Fibroblast of mammary gland (primary cell): ENCODE data around the gene DPF3.

ENCODE experiments used
- DNase-seq: peaks from one replicate; pipeline ENCODE4 v3.0.0-alpha.2; 2010; ENCODE audit warnings: low read depth
- H3K4me3 ChIP-seq: 2 replicates; pipeline ENCODE4 v1.5.1; 2011; ENCODE audit warnings: low read depth, mild to moderate bottlenecking, low read length, moderate library complexity; ENCODE audit not compliant: control insufficient read depth
- TF ChIP-seq, protein P1 (sequence below): conservative IDR thresholded peaks from 2 replicates; pipeline ENCODE4 v1.5.1; 2011; ENCODE audit warnings: low read depth, low read length, inconsistent platforms; ENCODE audit not compliant: control insufficient read depth, insufficient read depth

The DPF3 gene

DNA sequence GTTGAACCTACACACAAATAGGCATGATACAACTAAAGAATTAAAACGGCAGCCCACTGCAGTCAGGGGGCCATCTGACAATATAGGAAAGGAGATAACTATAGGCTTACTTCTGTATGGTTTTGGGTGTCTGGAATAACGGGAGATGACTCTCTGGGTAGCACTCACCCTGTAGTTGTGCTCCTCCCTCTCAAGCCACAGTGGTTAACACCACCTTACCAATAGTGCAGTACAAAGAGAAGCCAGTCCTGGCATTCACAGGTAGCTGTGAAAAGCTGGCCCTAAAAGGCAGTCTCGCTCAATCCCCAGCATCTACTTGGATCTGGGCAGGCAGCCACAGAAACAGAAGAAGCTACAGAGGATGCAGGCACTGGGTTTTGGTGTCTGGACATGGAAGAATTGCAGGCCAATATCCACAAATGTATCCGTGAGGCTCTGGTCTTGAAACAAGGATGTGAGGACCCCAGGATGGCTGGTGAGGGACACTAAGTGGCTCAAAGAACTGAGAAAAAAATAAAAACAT, 93.0 kb downstream of the DPF3 start:
- DNase-seq: no peak

DNA sequence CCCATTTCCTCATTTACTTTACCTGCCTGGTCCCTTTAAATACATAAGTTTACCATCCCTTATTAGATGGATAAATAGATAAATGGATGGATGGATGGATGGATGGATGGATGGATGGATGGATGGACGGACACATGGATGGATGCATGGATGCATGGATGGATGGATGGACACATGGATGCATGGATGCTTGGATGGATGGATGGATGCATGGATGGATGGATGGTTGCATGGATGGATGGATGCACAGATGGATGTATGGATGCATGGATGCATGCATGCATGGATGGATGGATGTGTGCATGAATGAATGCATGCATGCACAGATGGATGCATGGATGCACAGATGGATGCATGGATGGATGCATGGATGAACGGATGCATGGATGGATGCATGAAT, 93.6 kb downstream of the DPF3 start:
- TF ChIP-seq, protein P1, sequence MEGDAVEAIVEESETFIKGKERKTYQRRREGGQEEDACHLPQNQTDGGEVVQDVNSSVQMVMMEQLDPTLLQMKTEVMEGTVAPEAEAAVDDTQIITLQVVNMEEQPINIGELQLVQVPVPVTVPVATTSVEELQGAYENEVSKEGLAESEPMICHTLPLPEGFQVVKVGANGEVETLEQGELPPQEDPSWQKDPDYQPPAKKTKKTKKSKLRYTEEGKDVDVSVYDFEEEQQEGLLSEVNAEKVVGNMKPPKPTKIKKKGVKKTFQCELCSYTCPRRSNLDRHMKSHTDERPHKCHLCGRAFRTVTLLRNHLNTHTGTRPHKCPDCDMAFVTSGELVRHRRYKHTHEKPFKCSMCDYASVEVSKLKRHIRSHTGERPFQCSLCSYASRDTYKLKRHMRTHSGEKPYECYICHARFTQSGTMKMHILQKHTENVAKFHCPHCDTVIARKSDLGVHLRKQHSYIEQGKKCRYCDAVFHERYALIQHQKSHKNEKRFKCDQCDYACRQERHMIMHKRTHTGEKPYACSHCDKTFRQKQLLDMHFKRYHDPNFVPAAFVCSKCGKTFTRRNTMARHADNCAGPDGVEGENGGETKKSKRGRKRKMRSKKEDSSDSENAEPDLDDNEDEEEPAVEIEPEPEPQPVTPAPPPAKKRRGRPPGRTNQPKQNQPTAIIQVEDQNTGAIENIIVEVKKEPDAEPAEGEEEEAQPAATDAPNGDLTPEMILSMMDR: no peak
- no peak overlapping the region for H3K4me3 ChIP-seq
- no peak for DNase-seq

More for the DNA sequence above, 93.0 kb downstream of the DPF3 start:
- no peak overlapping the region for H3K4me3 ChIP-seq
- TF ChIP-seq, protein P1: no peak

DNA sequence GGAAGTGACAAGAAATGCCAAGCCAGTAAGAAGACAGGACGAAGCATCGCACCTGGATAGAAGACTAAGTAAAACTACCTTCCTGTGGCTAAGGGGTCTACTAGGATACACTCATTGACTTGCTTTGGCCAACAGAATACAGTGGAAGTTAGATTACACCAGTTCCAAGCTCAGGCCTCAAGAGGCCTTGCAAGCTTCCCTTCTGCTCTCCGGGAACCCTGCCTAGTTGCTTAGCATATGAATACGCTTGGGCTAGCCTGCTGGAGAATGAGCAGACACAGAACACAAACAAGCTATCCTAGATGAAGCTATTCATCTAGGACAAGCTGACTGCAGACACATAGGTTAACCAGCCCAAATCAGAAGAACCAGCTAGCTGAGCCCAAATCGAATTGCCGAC, 97.0 kb downstream of the DPF3 start:
- no peak overlapping the region for H3K4me3 ChIP-seq
- DNase-seq: no peak
- TF ChIP-seq, protein P1: no peak

DNA sequence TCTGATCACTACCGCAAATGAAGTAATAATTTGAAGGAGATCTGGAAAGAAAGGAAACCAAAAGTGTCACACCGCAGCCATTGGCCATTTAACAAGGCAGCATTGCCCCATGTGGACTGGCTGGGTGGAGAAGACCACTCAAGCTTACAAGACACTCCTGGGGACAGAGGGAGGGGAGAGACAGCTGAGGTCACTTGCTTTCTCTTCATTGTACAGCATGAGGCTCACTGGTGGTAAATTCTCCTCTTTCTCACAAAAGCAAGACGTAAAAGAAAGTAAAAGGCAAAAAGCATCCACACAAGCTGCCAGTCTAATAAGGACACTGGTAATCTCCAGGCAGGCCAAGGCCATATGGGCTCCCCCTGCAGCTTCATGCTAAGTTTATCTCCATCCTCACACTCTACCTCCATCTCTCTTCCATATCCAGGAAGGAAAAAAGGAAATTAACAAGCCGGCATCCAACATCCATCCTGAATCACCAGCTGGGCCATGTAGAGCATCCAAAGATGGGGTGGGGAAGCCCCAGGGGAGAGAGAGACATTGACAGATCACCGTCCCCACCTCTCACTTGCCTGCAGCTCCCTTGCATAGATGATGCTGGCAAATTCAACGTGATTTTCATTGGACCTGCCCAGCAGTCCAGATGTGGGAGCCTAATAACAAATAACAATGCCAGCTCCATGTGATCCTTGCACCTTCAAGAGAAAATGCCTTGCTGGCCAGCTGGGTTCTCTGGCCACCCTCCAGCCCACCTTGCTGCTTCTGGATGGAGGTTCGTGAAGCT, 100.6 kb downstream of the DPF3 start:
- no peak for DNase-seq
- no peak overlapping the region for H3K4me3 ChIP-seq
- TF ChIP-seq, protein P1: no peak

DNA sequence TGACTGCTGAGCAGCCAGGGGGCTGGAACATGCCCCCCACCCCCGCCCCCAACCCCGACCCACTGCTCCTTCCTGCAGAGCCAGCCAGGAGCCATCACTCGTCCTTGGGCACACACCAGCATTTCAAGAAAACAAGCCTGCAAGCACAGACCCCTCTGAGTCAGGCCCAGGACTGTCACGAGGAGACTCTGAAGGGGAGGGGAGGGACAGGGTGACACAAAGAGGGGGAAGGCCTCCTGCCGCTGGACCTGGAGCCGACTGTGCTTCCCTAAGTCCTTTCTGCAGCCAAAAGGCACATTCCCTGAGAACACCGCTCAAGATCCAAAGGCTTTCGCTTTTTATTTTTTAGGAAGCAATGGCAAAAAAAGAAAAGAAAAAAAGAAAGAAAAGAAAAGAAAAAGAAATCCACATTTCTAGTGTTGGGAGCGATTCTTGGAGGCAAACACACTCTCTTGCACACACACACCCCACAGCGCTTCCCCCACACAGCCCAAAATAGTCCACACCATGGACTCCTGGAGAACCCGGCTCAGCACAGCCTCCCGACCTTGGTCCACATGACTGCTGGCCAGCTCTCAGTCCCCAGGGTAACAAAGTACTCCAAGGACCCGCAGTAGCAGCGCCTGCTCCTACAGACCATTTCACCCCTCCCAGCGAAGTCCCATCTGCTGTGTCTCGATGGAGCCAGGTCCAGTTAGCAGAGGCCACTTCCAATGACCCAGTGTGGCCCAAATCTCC, 101.7 kb downstream of the DPF3 start:
- no peak overlapping the region for H3K4me3 ChIP-seq
- DNase-seq: no peak
- TF ChIP-seq, protein P1: no peak

DNA sequence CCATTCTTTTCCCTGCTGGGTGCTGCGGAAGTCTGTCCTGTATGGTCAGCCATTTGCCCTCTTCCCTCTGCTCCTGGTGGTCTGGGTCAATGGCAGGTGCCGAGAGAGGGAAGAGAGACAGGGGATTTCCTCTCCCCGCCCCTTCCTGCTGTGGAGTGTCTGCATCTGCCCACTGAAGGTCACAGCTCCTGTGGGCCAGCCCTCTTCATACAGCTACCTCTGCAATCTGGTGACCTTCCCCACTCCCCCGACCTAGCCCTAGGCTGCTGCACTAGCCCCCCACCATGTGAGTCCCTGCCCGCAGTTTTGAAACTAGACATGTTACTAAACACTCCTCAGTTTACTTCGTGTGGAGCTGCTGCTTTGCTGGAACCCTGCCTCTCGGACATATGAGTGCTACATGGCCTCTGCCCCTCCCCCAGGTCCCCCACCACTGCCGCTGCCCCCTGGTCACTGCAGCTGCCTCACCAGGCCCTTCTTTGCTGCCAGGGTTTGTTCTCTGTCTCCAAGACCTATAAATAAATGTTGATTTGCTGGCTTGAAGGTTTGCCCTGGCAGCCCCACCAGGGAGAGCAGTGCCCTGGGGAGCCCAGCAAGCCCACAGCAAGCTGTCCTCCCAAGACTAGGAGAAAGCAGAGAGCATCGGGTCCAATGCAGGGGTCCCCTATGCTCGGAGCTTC, 102.9 kb downstream of the DPF3 start:
- TF ChIP-seq, protein P1: no peak
- no peak overlapping the region for H3K4me3 ChIP-seq
- no peak for DNase-seq
